GM21723 (cell line): ENCODE measurements around the gene ABHD6.

ENCODE experiments used
- ATAC-seq: cut with Tn5 transposase; IDR thresholded peaks from one replicate; pipeline ENCODE4 v1.9.1; 2021; ENCODE audit warnings: mild to moderate bottlenecking, moderate library complexity; ENCODE audit not compliant: unreplicated experiment

The ABHD6 gene

DNA sequence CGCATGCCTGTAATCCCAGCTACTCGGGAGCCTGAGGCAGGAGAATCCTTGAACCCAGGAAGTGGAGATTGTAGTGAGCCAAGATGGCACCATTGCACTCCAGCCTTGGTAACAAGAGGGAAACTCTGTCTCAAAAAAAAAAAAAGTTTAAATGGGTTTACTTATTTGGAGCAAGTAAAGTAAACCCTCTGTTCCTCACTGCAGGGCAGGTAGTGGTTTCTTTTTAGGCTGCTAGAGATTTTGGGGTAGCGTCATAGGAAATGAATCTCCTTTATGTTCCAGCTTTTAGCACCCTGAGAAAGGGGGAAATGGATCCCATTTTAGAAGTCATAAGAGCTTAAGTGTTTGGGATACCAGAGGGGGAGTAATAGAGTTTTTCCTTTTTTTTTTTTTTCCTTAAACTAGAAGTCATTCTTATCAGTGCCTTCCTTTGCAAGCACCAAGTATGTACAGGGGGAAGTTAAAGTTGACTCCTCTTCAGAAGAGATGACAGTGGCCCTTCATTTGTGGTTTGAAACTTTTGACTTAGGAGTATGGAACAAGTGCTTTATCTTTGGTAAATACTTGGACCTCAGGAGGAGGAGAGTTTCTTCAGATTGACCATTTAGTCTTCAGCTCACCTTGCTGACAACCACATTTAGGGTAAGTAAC lies 103.1 kb downstream of the ABHD6 start:
- ATAC-seq = no peak

DNA sequence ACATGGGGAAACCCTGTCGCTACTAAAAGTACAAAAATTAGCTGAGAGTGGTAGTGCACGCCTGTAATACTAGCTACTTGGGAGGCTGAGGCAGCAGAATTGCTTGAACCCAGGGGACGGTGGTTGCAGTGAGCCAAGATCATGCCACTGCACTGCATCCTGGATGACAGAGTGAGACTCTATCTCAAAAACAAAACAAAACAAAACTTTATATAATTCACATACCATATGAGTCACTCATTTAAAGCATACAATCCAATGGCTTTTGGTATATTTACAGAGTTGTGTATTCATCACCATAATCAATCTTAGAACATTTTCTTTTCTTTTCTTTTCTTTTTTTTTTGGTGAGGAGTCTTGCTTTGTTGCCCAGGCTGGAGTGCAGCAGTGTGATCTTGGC lies 103.8 kb downstream of the ABHD6 start:
- no peak for ATAC-seq

DNA sequence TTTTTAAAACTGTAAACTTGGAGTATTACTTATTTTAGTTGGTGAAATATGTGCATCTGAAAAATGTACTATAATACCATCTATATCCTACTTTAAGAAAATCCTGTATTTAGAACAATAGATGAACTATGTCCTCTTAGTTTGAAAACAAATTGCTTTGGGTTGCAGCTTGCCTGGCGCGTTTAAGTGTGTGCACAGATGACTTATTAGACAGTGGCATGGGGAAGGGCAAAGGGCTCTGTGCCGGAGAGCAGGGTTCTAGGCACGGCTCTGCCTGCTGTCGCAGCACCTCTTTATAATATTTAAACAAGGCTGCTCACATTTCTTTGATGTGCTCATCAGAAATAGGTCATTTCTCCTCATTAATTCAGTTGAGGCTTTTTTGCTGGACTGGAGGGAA lies 105.1 kb downstream of the ABHD6 start:
- no peak for ATAC-seq
